AG04449 (cell line): ENCODE measurements around the gene DIAPH1.
A peak's percentile ranks its signal among the peaks of the same experiment; 100 is the strongest.

ENCODE experiments used
- CTCF ChIA-PET: fragments of 350-600 bp; formaldehyde crosslinking; extraction: SDS; loops from one replicate; lab custom pipeline; 2021; ENCODE audit warnings: antibody characterized with exemption; lab: Yijun Ruan, JAX
- POLR2A ChIA-PET: fragments of 400-600, 350-600 bp; formaldehyde crosslinking; extraction: SDS; loops from one replicate; lab custom pipeline; 2020; ENCODE audit warnings: antibody characterized with exemption, inconsistent platforms; lab: Yijun Ruan, JAX
- DNase-seq: peaks from one replicate; pipeline ENCODE4 v3.0.0-alpha.2; 2010; ENCODE audit warnings: low read depth, low spot score
- H3K4me3 ChIP-seq: 2 replicates; pipeline ENCODE4 v1.5.1; 2011; ENCODE audit warnings: low read depth, mild to moderate bottlenecking, control low read depth, low read length
- TF ChIP-seq, protein P1 (sequence below): IDR thresholded peaks from one replicate; pipeline ENCODE4 v1.5.1; 2011; ENCODE audit warnings: mild to moderate bottlenecking, moderate library complexity, low read length, control low read depth, inconsistent platforms; ENCODE audit not compliant: insufficient read depth; ENCODE audit errors: missing control alignments

The DIAPH1 gene

DNA sequence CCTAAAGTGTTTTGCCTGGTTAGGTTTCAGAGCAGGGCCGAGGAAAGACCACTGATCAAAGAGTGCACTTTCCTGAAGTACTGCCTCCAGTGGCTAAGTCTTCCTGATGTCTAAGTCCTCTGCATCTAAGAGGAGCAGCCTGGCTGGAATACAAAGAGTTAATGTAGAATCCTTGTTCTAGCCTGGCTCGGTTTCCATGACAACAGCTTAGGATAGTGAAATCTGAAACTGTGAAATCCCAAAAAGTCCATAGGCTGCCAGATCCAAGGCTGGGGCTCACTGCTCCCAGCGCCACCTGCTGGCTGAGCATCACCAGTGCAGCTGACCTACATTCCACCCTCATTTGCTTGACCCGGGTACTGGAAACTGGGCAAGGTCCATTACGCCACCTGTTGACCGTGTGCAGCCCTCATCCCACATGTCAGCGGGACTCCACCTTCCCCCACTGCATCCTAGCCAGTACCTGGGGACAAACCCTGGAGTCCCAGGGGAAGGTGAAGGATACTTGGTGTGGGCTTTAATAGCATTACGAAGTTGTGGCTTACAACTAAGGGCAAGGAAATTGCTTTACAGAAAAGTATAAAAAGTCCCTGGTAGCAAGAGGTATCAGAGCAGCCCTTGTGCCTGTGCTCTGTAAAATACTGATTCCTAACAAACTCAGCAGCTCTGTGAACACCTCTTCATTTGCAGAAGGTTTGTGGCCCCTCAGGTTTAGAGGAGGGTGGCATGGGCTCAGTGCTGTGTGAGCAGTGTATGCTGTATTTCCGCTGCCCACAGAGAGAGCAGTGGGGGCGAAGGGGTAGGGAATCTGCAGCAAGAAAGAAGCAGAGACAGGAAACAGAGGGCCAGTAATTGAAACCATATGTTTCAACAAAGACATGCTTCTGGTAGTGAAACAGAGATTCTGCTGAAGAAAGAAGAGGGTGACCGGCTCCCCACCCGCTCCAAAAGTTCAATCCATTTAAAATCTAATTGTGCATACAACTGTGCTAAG lies 93.9 kb downstream of the DIAPH1 start:
- H3K4me3 ChIP-seq: peak overlapping the region; percentile 29
- ChIA-PET POLR2A (interaction anchor here (0.6 to 1.3 kb wide), 6 partner anchors 10 to 112 kb away, joined by 3 to 7 read pairs (median 4); partner anchors contain the start of genes PCDHGA10, PCDHGA11 and PCDHGA12), CTCF (interaction anchor here (0.6 to 27.6 kb wide), 32 partner anchors 9 to 205 kb away, joined by 3 to 856 read pairs (median 5); partner anchors contain the start of genes PCDHGA10, PCDHGA11, PCDHGA12 and PCDHGA4)
- TF ChIP-seq, protein P1, sequence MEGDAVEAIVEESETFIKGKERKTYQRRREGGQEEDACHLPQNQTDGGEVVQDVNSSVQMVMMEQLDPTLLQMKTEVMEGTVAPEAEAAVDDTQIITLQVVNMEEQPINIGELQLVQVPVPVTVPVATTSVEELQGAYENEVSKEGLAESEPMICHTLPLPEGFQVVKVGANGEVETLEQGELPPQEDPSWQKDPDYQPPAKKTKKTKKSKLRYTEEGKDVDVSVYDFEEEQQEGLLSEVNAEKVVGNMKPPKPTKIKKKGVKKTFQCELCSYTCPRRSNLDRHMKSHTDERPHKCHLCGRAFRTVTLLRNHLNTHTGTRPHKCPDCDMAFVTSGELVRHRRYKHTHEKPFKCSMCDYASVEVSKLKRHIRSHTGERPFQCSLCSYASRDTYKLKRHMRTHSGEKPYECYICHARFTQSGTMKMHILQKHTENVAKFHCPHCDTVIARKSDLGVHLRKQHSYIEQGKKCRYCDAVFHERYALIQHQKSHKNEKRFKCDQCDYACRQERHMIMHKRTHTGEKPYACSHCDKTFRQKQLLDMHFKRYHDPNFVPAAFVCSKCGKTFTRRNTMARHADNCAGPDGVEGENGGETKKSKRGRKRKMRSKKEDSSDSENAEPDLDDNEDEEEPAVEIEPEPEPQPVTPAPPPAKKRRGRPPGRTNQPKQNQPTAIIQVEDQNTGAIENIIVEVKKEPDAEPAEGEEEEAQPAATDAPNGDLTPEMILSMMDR: peak; percentile 97
- peak; percentile 76 for DNase-seq

DNA sequence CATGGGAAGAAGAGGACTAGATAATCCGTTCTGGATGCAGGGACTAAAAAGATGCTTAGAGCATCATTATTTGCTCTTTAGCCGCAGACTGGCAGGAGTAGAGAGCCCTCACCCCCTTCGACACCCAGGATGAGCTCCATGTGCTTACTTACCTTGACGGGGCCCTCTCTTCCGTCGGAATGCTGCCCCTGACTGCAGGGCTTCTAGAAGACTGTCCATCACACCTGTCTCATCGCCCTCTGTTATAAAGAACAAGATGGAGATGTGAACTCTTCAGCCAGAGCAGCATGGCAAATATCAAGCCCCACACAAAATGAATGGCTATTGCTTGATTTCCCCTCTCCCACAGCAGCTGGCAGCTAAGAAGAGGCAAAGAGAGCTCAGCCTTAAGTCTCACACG lies 94.8 kb downstream of the DIAPH1 start:
- TF ChIP-seq, protein P1: no peak
- no peak overlapping the region for H3K4me3 ChIP-seq
- no peak for DNase-seq
- ChIA-PET CTCF (interaction anchor here (0.6 to 27.6 kb wide), 33 partner anchors 10 to 204 kb away, joined by 3 to 856 read pairs (median 5); partner anchors contain the start of genes PCDHGA10, PCDHGA11, PCDHGA12 and PCDHGA4), POLR2A (interaction anchor here (0.6 to 1.3 kb wide), 5 partner anchors 9 to 111 kb away, joined by 3 to 5 read pairs (median 3); partner anchors contain the start of genes PCDHGA10 and PCDHGA11)

- DNase-seq: no peak
- no peak overlapping the region for H3K4me3 ChIP-seq
- TF ChIP-seq, protein P1: no peak
- CTCF ChIA-PET: interaction anchor here (1.0 to 27.6 kb wide), 11 partner anchors 8 to 184 kb away, joined by 3 to 856 read pairs (median 13); partner anchors contain the start of genes DIAPH1, PCDHGA10, PCDHGA11 and PCDHGA12
- POLR2A ChIA-PET: interaction anchor here (0.9 to 1.2 kb wide), 2 partner anchors 27 to 45 kb away, joined by 3 read pairs; no protein-coding TSS in a partner anchor
These were observed 96.5 kb downstream of the DIAPH1 start for GRCh38 chr5:141522301-141522700.

DNA sequence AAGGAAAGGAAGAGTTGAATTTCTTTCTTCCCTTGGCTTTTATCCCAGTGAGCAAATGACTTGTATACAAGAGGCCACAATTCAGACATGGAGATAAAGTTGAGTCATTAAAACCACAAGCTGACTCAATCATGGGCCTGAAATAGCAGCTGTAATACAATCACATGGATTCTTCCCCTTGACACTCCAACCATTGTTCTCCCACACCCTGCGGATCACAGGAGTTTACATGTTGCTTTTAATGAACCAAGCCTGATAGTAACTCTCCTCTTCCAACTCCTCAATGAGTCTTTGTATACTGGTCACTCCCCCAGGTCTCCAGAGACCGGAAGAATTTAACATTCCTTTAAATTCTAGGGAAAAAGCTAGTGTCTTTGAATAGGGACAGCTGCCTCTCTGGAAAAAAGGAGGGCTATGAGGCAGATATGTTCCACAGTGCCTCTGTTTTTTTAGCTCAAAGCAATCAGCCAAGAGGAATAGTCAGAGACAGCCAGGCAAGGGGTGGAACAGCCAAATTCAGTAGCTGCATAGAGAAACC lies 97.5 kb downstream of the DIAPH1 start:
- peak; percentile 96 for DNase-seq
- ChIA-PET CTCF (interaction anchor here (1.0 to 27.6 kb wide), 12 partner anchors 9 to 201 kb away, joined by 3 to 856 read pairs (median 9); partner anchors contain the start of genes DIAPH1, PCDHGA10, PCDHGA11 and PCDHGA12), POLR2A (interaction anchor here (0.6 to 1.9 kb wide), 9 partner anchors 13 to 158 kb away, joined by 3 to 33 read pairs (median 4); partner anchors contain the start of genes PCDHGA12, PCDHGA5, PCDHGC3 and PCDHGC5)
- TF ChIP-seq, protein P1: no peak
- H3K4me3 ChIP-seq: no peak overlapping the region

GRCh38 chr5:141519605-141520565 lies 98.9 kb downstream of the DIAPH1 start:
- DNase-seq: no peak
- TF ChIP-seq, protein P1: no peak
- CTCF ChIA-PET: interaction anchor here (0.9 to 27.6 kb wide), 10 partner anchors 9 to 199 kb away, joined by 3 to 856 read pairs (median 10); partner anchors contain the start of genes PCDHGA10, PCDHGA11, PCDHGA12 and PCDHGB7

More at GRCh38 chr5:141519605-141520565, 98.9 kb downstream of the DIAPH1 start:
- POLR2A ChIA-PET: interaction anchor here (1.4 to 2.2 kb wide), 5 partner anchors 12 to 90 kb away, joined by 4 to 33 read pairs (median 6); partner anchors contain the start of genes PCDHGA12, PCDHGC3 and PCDHGC5
- no peak overlapping the region for H3K4me3 ChIP-seq
